NCI-H128 (cell line): ENCODE data around the gene PTCH2.

Experiments
- DNase-seq: peaks from one replicate; lab custom pipeline; 2025; ENCODE audit not compliant: unreplicated experiment; lab: John Stamatoyannopoulos, UW

The PTCH2 gene

DNA sequence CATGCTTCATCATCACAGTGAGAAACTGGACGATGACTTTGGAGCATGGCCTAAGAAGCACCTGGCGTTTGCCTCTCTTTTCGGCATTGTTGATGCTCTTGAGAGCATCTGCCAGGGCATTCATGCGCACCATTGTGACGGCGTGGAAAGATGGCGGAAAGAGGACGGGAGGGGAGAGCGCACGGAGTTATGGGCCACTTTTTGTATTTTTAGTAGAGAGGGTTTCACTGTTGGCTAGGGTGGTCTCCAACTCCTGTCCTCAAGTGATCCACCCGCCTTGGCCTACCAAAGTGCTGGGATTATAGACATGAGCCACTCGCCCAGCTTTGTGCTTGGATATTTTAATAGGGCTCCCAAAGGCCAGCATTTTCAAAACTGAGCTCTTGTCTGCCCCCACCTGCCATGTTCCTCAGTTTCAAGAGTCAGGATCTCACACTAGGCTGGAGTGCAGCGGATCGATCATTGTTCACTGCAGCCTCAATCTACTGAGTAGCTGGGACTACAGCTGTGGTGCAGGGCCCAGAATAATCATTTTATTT, 62.4 kb downstream of the PTCH2 start:
- no peak for DNase-seq

DNA sequence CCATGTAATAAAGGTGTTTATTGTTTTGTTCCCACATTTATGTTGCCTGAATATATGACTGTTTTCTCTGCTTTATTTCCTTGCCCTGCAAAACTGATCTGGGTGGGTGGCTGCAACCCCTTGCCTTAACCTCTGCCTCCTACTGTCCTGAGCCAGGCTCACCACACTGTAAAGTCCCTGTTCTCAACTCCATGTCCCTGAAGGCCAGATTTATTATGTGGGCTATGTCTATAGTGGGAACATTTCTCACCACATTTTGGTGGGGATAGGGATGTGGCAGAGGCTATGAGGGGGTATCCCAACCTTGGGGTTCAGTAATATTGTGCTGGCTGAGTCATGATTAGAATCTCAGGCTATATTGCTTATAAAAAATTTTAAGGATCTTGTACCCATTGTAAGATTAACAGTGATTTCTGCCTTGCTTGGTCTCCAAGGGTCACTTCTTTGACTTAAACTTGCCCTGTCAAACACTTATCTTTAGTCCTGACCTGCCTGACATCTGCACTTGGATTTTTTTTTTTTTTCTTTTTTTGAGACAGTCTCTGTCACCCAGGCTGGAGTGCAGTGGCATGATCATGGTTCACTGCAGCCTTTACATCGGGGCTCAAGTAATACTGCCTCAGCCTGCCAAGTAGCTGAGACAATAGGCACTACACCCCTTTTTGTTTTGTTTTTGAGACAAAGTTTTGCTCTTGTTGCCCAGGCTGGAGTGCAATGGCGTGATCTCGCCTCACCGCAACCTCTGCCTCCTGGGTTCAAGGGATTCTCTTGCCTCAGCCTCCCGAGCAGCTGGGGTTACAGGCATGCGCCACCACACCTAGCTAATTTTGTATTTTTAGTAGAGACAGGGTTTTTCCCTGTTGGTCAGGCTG, 64.1 kb downstream of the PTCH2 start:
- DNase-seq, result no peak

DNA sequence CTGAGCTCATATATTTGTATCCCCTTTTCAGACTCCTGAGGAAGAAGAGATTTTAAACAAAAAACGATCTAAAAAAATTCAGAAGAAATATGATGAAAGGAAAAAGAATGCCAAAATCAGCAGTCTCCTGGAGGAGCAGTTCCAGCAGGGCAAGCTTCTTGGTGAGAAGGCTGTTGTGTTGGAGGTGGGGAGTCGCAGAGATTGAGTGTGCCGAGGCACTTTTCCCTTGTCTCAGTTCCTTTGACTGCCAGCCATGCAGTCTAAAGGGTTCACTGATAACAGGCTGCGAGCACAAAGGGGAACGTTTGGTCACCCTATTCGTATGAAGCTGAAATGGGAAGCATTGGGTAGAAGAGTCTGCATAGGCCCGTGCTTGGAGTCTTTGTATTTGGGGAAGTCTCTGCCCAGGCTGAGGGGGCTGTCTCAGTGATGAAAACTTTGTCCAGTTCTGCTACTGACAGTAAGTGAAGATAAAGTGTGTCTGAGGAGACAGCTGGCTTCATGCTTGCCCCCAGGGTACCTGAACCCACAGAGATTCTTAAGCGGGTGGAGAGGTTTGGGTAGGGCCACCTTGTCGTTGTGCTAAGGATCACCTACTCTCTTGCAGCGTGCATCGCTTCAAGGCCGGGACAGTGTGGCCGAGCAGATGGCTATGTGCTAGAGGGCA, 65.0 kb downstream of the PTCH2 start:
- no peak for DNase-seq

DNA sequence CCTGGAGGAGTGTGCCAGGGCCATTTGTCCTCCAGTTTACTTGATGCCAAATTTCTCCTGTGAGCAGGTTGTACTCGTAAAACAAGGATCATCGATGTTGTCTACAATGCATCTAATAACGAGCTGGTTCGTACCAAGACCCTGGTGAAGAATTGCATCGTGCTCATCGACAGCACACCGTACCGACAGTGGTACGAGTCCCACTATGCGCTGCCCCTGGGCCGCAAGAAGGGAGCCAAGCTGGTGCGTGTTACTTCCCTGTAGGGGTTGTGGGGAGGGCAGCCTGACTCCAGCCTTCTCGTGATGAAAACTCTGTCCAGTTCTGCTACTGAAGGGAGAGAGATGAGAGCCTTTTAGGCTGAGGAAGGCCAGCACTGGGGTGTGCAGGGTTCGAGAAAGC, 65.5 kb downstream of the PTCH2 start:
- DNase-seq, result no peak

DNA sequence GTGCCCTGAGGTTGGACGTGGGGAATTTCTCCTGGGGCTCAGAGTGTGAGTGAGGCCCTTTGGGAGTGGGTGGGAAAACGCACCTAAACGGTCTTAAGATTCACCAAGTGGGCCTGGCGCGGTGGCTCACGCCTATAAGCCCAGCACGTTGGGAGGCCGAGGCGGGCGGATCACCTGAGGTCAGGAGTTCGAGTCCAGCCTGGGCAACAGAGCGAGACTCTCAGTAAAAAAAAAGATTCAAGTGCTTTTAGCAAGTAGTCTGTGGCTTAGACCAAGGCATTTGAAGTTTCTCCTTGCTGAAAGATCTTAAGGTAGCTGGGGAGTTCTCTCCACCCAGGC, 66.4 kb downstream of the PTCH2 start:
- DNase-seq, result no peak

DNA sequence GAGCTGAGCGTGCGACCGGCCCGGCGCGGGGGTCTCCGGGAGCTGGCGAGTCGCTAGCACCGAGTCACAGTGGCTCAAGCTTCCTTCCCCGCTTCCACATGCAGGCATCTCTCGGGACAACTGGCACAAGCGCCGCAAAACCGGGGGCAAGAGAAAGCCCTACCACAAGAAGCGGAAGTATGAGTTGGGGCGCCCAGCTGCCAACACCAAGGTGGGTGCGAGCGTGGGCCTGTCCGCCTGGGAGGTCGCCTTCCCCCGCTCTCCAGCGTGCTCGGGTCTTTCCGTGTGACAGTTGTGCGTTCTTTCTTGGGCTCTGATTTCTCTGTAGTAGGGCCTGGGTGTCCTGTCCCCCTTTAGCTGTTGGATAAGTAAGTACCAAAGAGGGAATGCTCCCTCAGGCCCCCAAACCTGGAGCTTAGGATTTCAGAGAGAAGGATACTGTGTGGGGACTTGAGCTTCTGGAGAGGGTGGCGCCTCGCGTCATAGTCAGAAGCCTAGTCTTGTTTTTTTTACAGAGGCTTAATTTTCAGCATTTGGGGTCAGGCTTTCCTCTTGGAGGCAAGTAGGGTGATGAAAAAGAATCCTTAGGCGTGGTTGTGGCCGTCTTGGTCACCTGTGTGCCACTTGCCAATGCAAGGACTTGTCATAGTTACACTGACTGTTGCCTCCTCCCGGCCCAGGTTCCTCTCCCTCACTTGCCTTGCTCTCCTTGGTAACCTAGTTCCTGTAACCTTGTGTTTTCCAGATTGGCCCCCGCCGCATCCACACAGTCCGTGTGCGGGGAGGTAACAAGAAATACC, 66.9 kb downstream of the PTCH2 start:
- DNase-seq, result no peak

DNA sequence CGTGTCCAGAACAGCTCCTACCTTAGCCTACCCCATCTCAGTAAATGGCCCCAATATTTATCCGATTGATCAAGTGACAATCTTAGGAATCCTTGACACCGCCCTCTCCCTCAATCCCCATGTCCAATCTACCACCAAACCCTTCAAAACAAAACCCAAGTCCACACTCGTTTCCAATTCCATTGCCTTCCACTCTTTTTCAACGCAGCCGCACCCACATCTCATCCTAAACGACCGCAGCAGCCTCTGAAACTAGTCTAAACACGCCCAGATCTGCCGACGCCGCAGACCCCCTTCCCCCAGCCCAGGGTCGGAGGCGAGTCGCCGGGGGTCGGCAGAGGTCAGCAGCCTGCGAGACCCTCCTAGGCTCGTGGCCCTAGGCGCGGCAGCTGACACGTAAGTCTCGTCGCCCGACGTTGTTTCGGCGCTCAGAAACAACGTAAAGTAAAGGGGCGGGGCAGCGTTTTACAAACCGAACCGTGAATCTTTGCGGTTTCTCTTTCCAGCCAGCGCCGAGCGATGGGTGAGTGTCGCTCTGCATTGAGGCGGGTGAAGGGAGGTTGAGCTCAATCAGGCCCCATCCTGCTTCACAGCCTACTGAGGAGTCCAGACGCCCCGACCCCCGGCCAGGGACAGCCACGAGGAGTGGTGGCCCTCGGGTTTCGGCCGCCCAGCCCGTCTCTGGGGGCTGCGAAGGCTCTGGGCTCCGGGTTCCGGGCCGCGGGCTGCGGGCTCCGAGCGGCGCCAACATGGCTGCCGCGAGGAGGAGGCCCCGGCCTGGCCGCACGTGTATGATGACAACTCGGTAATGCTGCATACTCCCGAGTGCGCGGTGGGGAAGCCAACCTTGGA, 67.7 kb downstream of the PTCH2 start, which contains the start of gene RPS8:
Gene RPS8 (plus strand): TSS at position 463 of the 852 bp plus-strand sequence. CDS start 57 bp downstream, at position 520.
- DNase-seq, result peak; percentile 95
